T-helper 2 cell (primary cell): ENCODE measurements around the gene MSH6.
A peak's percentile ranks its signal among the peaks of the same experiment; 100 is the strongest.

Experiments
- DNase-seq, 5 experiments: peaks; one replicate each; pipeline versions ENCODE4 v3.0.0 to v3.0.0-alpha.2; 2012 to 2022

Gene MSH6

DNA sequence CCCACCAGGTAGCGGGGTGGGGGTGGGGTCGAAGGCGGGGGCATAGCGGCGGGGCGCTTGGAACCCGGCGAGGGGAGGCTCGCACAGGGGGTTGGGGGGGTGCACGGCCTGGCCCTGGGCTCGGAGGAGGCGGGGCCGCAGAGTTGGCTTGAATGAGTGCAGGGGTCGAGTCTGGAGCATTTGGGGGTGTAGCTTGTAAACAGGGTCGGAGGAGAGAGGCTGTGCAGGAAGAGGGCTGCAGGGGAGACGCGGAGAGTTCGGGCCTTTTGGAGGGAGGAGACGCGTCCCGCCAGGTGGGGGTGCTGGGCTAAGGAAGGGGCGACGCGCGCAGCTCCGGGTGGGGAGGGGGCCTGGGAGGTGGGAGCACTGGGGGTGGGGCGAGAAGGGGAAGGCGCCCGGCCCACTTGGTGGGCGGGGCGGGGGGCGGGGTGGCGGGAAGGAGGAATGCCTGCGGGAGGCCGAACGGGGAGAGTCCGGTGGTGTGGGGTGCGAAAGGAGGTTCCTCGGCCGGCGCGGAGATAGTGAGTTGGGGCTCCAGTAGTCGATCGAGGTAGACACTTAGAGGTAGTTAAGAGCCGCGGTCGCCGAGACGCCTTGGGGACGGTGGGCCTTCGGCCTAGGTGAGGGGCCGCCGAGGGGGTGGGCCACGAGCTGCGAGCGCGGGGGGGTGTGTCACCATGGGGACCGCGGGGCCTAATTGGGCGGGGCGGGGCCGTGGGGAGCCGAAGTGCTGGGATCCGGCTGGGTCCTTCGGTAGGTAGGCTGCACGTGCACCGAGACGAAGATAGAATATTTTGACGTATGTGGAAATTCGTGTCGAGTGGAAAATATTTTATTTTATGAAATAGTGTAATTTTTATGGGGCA, 774 bp downstream of the MSH6 start:
- peak; percentile 47 to 81 (median 62) for DNase-seq

DNA sequence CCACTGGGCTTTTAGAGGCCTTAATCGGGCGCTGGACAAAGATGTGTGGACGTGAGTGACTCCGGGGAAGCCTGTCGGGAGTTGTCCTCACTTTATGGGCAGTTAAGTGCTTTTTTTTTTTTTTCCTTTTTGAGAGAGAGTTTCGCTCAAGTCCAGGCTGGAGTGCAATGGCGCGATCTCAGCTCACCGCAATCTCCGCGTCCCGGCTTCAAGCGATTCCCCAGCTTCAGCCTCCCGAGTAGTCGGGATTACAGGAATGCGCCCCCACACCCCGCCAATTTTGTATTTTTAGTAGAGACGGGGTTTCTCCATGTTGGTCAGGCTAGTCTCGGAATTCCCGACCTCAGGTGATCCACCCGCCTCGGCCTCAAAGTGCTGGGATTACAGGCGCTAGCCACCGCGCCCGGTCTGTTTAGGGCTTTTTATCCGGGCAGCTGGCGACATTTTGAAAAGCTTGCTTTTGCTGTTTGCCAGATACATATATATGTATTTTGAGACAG, 1.5 kb downstream of the MSH6 start:
- no peak for DNase-seq

DNA sequence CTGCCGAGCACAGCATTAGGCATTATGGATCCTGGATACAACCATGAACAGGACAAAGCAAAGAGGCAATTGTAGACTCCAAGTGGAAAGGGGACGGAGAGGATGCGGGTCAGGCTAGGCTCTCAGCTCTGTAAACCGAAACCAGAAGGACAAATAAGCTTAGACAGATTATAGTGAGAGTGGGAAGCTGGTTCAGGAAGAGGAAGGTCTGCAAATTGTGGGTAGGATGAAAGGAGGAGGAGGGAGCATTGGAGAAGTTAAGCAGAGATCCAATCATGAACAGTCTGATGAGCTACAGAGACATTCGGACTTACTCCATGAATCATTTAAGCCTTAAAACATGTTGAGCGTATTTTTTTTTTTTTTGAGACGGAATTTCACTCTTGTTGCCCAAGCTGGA, 3.0 kb downstream of the MSH6 start:
- no peak for DNase-seq

DNA sequence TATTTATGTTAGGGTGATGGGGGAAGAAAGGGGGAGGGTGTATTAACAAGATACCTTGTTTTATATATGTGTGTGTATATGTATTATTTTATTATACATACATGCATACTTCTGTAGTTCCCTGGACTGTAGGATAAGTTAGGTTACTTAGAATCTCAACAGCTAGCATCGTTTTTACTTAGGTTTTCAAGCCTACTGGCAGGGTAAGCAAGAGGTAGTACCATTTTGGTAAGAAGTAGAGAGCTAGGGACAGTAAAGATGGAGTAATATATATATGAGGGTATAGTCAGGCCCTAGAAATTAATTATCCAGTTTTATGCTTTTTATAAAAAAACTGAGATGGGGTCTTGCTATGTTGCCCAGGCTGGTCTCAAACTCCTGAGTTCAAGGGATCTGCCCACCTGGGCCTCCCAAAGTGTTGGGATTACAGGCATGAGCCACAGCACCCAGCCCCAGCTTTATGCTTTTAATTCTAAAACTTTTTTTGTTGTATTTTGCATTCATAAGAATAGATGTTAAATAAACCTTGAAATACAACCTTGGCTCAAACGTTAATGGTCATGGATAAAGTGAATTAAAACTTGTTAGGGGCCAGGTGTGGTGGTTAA, 13.2 kb downstream of the MSH6 start:
- DNase-seq, result no peak

DNA sequence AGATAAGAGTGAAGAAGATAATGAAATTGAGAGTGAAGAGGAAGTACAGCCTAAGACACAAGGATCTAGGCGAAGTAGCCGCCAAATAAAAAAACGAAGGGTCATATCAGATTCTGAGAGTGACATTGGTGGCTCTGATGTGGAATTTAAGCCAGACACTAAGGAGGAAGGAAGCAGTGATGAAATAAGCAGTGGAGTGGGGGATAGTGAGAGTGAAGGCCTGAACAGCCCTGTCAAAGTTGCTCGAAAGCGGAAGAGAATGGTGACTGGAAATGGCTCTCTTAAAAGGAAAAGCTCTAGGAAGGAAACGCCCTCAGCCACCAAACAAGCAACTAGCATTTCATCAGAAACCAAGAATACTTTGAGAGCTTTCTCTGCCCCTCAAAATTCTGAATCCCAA, 15.7 kb downstream of the MSH6 start:
- no peak for DNase-seq

DNA sequence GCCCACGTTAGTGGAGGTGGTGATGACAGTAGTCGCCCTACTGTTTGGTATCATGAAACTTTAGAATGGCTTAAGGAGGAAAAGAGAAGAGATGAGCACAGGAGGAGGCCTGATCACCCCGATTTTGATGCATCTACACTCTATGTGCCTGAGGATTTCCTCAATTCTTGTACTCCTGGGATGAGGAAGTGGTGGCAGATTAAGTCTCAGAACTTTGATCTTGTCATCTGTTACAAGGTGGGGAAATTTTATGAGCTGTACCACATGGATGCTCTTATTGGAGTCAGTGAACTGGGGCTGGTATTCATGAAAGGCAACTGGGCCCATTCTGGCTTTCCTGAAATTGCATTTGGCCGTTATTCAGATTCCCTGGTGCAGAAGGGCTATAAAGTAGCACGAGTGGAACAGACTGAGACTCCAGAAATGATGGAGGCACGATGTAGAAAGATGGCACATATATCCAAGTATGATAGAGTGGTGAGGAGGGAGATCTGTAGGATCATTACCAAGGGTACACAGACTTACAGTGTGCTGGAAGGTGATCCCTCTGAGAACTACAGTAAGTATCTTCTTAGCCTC, 16.2 kb downstream of the MSH6 start:
- no peak for DNase-seq

DNA sequence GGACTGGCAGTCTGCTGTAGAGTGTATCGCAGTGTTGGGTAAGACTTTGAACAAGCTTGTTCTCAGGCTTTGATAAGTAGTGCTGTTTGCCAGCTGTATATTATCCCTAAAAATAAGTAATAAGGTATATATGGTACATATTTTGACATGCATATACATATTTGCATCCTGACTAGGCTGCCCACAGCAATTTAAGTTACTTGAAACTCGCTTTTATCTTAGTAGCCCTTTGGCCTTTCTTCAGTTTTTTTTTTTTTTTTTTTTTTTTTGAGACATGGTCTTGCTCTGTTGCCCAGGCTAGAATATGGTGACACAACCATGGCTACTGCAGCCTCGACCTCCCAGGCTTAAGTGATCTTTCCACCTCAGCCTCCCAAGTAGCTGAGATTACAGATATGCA, 18.2 kb downstream of the MSH6 start:
- no peak for DNase-seq

DNA sequence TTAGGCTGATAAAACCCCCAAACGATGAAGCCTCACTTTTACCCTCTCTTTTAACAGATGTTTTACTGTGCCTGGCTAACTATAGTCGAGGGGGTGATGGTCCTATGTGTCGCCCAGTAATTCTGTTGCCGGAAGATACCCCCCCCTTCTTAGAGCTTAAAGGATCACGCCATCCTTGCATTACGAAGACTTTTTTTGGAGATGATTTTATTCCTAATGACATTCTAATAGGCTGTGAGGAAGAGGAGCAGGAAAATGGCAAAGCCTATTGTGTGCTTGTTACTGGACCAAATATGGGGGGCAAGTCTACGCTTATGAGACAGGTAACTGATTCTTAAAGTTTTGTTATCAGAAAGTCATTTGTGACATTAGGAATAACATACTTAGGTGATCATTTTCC, 20.4 kb downstream of the MSH6 start:
- peak in 1 of 5 experiments; percentile 10 for DNase-seq

DNA sequence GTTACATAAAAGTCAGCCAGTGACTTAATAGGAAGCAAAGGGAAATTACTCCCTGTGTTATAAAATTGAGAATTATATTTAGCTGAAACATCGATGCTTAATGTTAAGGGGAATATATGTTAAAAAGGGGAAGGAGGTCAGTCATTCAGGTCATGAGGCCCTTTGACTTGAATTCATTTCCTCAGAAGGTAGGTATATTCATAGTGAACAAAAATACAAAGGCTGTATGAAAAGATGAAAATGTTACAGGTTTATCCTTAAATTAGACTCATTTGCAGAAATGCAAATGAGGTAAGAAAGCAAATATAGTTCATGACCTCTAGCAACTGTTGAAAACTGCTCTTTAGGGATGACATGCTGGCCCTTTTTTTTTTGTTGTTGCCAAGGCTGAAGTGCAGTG, 20.8 kb downstream of the MSH6 start:
- DNase-seq, result no peak

DNA sequence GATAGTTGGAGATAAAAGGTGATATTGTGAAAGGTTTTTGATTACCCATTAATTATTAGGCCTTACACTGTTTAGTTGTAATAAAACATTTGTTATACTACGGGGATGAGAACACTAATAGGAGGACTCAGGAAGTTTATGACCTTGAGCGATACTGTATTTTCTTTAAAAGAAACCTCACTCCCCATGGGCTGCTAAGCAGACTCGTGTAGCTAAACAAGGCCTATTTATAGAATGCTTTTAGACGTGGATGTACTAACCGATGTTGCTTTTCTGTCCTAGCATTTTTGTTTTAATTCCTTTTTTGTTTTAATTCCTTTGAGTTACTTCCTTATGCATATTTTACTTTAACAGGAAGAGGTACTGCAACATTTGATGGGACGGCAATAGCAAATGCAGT, 22.9 kb downstream of the MSH6 start:
- no peak for DNase-seq

DNA sequence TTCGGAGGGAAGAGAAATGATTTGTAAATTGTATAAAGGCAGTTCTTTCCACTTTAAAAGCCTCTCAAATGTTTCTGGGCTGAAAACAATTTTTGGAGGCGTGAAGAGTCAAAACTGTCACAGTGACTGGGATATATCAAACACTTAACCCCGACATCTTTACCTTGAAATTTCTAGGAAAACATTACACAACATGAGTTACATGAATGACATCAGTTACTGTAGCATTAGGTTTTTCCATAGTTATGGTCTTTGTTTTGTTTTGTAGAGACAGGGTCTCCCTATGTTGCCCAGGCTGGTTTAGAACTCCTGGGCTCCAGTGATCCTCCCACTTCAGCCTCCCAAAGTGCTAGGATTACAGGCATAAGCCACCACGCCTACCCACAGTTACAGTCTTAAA, 25.7 kb downstream of the MSH6 start:
- no peak for DNase-seq

DNA sequence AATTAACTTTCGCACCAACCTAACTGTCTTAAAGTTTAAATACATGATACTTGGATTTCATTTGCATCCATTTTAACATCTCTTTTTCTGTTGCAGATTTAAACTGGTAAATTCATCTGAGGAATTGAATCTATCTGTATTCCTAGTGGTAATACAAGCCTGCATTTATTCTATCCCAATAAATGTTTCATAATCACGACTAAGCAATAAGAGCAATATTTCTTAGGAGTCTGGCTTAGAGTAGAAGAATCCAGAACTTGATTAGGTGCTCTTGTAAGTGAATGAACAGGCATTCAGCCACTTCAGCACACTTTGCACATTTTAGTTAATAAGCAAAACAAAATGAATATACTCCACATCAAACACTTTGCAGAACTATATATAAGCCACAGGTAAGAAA, 27.0 kb downstream of the MSH6 start:
- no peak for DNase-seq

DNA sequence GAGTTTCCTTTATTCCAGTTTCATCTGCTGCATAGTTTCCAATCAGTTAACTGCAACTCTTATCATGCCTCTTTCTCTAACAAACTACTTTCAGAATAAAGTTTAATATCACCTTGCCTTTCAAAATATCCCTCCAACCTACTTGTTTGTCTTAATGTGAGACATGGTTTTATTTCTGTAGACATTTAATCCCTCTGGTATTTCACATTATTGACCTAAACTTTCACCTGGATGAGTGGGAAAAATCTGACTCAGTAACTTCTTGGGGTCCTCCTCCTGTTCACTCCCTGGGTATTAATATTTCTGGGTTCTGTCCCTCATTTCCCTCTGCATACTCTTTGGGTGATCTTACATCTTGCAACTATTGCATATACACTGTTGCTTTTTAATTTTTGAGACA, 27.9 kb downstream of the MSH6 start:
- DNase-seq, result no peak

DNA sequence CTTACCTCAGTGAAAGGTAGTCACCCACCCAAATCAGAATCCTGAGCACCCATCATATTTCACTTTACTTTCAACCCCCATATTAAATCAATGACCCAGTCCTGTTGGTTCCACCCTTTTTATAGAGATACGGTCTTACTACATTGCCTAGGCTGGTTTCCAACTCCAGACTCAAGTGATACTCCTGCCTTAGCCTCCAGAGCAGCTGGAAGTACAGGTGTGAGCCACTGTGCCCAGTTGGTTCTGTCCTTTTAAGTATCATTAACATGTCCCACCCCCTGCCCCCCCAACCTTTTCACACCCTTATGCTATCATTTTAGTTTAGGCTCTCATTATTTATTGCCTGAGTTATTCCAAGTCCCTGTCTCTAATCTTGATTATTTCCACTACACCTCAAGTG, 28.7 kb downstream of the MSH6 start:
- no peak for DNase-seq

DNA sequence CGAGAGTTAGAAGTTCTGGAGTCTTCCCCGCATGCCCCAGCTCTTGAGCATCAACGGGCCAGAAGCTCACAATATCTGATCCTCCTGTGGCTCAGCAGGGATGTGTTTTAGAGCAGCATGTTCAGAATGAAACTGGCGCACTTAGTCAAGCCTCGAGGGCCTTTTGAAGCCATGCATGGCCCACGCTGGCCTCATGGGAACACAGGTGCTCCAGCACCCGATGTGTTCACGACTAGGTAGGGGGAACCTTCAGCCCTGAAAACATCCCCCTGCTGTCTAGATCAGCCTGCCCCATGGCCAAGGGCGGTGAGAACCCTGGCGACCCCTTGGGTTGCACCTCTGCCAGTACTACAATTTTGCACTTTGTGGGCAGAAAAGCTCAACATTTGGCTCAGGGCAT, 32.8 kb downstream of the MSH6 start:
- DNase-seq, result no peak

DNA sequence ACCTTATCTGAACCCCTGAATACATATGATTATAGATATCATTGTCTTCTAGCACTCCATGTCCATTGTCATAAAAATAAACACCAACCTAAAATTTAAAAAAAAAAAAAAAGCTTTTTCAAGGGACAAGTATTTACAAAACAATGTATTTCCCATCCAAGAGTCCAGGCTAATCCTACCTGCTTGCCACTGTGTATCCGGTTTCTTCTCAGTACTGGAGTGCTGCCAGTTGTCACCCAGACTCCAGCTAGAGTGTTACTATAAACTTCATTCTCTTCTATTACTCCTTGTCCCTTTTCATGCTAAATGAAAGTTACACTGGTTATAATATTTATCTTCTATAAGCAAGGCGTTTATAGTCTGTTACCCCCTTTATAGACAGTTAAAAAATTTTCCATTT, 35.8 kb downstream of the MSH6 start:
- no peak for DNase-seq

DNA sequence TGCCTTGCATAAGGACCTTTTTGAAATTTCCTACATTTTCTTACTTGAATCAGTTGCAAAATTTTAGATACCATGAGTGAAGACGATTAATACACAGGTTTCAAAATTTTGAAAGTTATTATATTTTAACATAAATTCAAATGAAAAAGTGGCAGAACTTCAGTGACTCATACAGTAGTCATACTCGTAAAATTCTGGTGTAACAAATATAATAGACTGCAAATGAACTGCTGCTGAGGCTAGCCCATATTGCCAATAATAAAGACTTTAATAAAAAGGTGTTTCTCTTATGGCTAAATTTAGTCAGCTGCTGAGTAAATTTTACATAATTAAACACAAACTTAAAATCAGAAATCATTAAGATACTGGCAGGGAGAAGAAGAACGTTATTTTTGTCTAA, 36.9 kb downstream of the MSH6 start:
- DNase-seq, result no peak

DNA sequence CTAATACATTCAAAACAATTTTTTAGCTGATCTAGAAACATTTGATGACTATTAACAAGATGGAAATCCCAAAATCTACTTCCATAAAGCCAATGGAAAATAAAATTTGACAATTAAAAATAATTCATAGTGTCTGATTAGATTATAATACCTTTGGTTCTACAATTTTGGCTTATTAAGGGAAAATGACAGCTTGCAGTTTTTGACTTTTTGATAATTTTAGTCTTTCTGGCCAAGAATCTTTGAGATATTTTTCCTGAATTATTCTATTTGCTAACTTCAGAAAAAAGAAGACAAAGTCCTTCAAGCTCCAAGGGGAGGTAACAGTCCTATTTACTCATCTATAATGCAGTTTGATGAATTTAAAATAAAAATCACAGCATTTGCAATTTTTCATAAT, 39.6 kb downstream of the MSH6 start:
- DNase-seq, result no peak

DNA sequence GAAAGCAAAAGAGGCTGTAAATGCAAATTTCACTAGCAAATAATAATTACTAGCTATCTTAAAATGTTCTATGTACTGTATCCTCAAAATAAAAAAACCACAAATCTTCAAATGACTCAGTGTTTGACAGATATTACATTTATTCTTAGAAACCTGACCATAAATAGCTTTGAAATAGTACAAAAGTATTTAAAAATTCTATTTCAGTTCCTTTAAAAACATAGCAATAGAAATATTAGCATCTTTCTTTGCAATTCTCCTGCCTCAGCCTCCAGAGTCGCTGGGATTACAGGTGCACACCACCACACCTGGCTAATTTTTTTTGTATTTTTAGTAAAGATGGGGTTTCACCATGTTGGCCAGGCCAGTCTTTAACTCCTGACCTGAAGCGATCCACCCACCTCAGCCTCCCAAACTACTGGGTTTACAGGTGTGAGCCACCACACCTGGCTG, 50.6 kb downstream of the MSH6 start:
- peak in 1 of 5 experiments; percentile 38 for DNase-seq

DNA sequence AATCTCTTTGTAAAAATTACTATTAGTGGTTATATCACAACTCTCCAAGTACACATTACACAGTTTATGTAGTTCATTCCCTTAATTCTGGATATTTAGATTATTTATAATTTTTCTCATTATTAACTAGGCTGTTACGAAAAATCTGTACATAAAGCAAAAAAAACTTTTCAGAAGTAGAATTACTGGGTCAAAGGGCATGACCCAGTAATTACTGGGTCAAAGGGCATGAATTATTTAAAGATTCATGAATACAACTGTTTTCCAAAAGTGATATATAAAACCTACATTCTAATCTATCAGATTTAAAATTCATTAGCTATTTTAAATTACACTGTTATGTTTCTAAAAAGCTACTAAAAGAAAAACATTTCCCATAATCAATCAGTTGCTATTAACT, 55.3 kb downstream of the MSH6 start:
- DNase-seq, result no peak

DNA sequence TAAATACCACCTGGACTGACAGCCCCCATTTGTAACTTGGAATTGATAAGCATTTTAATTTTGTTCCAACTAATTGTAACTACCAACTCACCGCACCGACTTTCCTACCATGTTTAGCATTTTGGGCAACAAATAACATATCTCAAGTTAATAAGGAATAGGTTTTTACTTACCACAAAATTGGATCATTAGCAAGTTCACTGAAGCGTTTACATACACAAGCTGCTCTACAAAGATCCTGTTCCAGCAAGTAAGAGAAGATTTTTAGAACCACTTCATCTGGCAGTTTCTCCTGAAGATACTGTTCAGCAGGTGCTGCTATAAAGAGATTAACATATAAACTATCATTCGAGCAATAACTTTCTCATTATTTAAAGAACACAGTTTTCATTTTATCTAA, 55.7 kb downstream of the MSH6 start:
- DNase-seq, result no peak

DNA sequence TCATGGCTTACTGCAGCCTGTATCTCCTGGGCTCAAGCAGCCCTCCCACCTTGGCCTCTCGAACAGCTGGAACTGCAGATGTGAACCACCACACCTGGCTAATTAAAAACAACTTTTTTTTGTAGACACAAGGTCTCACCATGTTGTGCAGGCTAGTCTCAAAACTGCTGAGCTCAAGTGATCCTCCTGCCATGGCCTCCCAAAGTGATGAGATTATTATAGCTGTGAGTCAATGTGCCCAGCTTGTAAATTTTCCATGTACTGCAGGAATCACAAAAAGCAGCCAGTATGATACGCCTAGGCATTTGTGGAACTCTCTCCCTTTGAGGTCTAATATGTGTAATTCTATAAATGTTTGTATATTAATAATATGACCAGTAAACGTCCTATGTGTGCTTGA, 59.9 kb downstream of the MSH6 start:
- DNase-seq, result no peak

DNA sequence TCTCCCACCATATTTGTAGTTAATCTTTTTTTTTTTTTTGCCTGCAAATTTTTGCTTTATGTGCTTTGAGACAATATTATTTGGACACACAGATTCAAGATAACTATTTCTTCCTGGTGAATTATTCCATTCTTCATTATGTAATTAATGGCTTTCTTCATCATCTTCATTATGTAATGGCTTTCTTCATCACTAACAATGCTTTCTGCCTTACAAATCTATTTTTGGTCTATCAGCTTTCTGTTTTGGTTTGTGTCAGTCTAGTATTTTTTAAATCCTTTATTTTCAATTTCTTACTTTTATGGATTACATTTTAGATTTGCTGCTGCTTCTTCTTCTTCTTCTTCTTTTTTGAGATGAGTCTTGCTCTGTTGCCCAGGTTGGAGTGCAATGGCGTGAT, 60.5 kb downstream of the MSH6 start:
- no peak for DNase-seq

DNA sequence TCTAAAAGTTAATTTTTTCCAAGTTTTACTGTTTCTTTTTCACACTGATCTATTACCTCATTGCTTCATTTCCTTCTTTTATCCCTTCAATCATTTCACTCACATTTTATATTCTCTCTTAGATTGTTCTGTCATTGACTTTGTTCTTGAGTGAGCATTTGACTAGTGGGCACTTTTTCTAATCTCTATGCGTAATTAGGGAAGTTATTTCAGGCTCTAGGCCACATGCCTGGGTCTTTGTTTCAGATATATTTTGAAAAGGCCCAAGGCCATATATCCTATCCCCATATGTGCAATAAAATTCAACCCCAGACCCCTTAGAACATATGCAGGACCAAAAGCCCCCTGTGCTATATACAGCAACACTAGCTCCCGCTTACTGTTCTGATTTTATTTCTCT, 61.2 kb downstream of the MSH6 start:
- DNase-seq, result no peak
